Prostate gland (tissue), 2 donors: ENCODE results near the gene PPP1R12B.
"Not testable (repeated sequence)": the region's sequence is repeated elsewhere in the genome, so short reads cannot be mapped to it uniquely, and the experiment has no call there.

Experiments used
- POLR2A ChIP-seq: fragments of 450-650 bp; IDR thresholded peaks from one replicate; pipeline ENCODE4 v1.6.1; 2016; ENCODE audit warnings: antibody characterized with exemption, mild to moderate bottlenecking
- POLR2AphosphoS5 ChIP-seq: sonication (generic); formaldehyde crosslinking; IDR thresholded peaks from one replicate; pipeline ENCODE4 v1.6.1; 2017; ENCODE audit warnings: antibody characterized with exemption
- TF ChIP-seq, protein P1 (sequence below), 4 experiments: fragments of 200-600 bp in 2 of 4; fragments of 450-650 bp in 2 of 4; sonication (generic) in 2 of 4; IDR thresholded peaks; 1 replicate in 3 of 4; 2 replicates in 1 of 4; pipeline ENCODE4 v1.5.1; 2016 to 2019; ENCODE audit warnings: antibody characterized with exemption in 4 of 4, mild to moderate bottlenecking in 2 of 4, moderate library complexity in 2 of 4

DNA sequence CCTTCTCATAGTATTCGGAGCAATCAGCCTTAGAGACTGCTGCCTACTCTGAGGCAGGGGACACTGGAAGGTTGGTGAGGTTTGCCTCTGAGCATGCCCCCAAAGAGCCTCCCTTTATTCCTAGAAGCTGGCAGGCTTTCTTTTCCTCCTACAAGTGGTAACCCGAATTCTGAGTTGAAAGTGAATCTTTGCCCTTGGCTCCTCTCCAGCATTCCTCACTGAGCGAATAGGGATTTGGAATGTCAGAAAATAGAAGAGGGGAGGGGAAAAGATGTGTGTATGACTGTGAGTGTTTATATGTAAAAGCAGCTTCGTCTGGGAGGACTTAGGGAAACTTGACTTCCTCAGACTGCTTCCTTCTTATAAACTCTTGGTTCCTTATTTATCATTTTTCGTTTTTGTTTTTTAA, 190.7 kb downstream of the PPP1R12B start:
- TF ChIP-seq, protein P1, sequence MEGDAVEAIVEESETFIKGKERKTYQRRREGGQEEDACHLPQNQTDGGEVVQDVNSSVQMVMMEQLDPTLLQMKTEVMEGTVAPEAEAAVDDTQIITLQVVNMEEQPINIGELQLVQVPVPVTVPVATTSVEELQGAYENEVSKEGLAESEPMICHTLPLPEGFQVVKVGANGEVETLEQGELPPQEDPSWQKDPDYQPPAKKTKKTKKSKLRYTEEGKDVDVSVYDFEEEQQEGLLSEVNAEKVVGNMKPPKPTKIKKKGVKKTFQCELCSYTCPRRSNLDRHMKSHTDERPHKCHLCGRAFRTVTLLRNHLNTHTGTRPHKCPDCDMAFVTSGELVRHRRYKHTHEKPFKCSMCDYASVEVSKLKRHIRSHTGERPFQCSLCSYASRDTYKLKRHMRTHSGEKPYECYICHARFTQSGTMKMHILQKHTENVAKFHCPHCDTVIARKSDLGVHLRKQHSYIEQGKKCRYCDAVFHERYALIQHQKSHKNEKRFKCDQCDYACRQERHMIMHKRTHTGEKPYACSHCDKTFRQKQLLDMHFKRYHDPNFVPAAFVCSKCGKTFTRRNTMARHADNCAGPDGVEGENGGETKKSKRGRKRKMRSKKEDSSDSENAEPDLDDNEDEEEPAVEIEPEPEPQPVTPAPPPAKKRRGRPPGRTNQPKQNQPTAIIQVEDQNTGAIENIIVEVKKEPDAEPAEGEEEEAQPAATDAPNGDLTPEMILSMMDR (IDR thresholded peaks at IDR 0.05), result not testable (repeated sequence)
- TF ChIP-seq POLR2AphosphoS5, result peak; percentile 61
- TF ChIP-seq POLR2A, result not testable (repeated sequence)
